OCI-M1 (cell line): Measurements from ENCODE around the gene KRTDAP.

ENCODE experiments used
- DNase-seq: peaks from one replicate; lab custom pipeline; 2025; lab: John Stamatoyannopoulos, UW

Gene KRTDAP

GRCh38 chr19:35490364-35490763, at the start of gene KRTDAP:
Gene KRTDAP, minus strand, starts transcription at chr19:35490464. Its CDS starts 22 bp downstream, at chr19:35490442.
- no peak for DNase-seq

- no peak for DNase-seq
These were observed 49.6 kb upstream of the KRTDAP start for GRCh38 chr19:35539850-35540249.

- no peak for DNase-seq
These were observed 49.0 kb upstream of the KRTDAP start for GRCh38 chr19:35539314-35539713.

- no peak for DNase-seq
These were observed 44.7 kb upstream of the KRTDAP start for GRCh38 chr19:35534803-35535480.

GRCh38 chr19:35533822-35534392, 43.6 kb upstream of the KRTDAP start:
- no peak for DNase-seq

- DNase-seq = no peak
These were observed 43.0 kb upstream of the KRTDAP start, which contains the start of gene GAPDHS for GRCh38 chr19:35533201-35533821. Gene GAPDHS, plus strand, starts transcription at chr19:35533456. Its CDS starts 72 bp downstream, at chr19:35533528.

- DNase-seq = no peak
These were observed 41.0 kb upstream of the KRTDAP start for GRCh38 chr19:35531291-35531690.

- DNase-seq = no peak
These were observed 39.3 kb upstream of the KRTDAP start for GRCh38 chr19:35529241-35530218.

GRCh38 chr19:35528218-35529038, 38.2 kb upstream of the KRTDAP start, which contains the start of gene SBSN:
Gene SBSN, minus strand, starts transcription at chr19:35528311. Its CDS starts 30 bp downstream, at chr19:35528281.
- no peak for DNase-seq

- DNase-seq = no peak
These were observed 35.6 kb upstream of the KRTDAP start for GRCh38 chr19:35525873-35526272.

GRCh38 chr19:35524181-35524837, 34.0 kb upstream of the KRTDAP start:
- DNase-seq = no peak

GRCh38 chr19:35522745-35523327, 32.6 kb upstream of the KRTDAP start:
- DNase-seq = no peak

- no peak for DNase-seq
These were observed 31.0 kb upstream of the KRTDAP start for GRCh38 chr19:35521124-35521743.

GRCh38 chr19:35519291-35519690, 29.0 kb upstream of the KRTDAP start:
- DNase-seq = no peak

GRCh38 chr19:35518313-35518712, 28.0 kb upstream of the KRTDAP start:
- DNase-seq = no peak

GRCh38 chr19:35517342-35517741, 27.1 kb upstream of the KRTDAP start:
- no peak for DNase-seq

- no peak for DNase-seq
These were observed 26.0 kb upstream of the KRTDAP start for GRCh38 chr19:35516310-35516709.

GRCh38 chr19:35514282-35514809, 24.1 kb upstream of the KRTDAP start:
- no peak for DNase-seq

- no peak for DNase-seq
These were observed 23.5 kb upstream of the KRTDAP start, which contains the start of gene DMKN for GRCh38 chr19:35513628-35514281. Gene DMKN, minus strand, starts transcription at chr19:35513649. Its CDS starts 174 bp downstream, at chr19:35513475.
